Measurements from ENCODE around the gene ATP8B2. TPM values are rescaled to one million over a fixed set of nuclear protein-coding genes. Genes with fewer than 3 reads are reported as not detected.

Gene ATP8B2
- total RNA-seq, 1 donor from 2014 or later = 71.6 TPM

DNA sequence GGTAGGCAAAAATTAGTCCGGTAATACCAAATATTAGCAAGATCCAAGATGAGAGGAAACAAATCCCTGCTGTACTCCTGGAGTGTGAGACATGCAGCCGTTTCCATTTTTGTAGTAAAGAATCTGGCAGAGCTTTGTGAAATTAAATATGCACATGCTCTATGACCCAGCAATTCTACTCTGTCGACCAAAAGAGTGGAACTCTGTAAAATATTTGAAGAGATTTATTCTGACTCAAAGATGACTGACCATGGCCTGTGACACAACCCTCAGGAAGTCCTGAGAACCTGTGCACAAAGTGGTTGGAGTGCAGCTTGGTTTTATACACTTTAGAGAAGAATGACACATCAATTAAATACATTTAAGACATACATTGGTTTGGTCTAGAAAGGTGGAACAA, 36.7 kb upstream of the ATP8B2 start:
- no peak overlapping the region for H3K27ac Mint-ChIP-seq (ENCODE audit: unreplicated experiment)

DNA sequence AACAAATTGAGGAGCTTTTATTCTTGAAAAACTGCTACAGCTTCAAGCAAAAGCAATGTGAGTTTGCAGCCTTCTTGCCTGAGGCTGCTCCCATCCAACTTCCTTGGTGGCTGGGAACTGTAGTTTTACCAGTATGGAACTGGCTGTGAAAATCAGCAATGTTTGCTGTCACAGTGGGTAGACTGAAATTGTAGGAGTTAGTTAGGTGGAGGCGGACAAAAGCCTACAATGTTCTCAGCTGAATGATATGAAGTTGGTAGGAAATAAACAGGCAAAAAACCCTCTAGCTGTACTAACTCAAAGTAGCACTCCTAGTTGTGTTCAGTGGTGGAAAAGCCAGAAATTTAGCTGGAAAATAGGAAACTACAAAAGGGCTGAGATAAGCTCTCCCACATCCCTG, 34.4 kb upstream of the ATP8B2 start:
- H3K79me2 ChIP-seq (ENCODE audit: insufficient read depth, low read length) = no peaks in the 10 kb centered on the region
- no peaks in the 10 kb centered on the region for H3K36me3 ChIP-seq (ENCODE audit: insufficient read depth, low read length)
- Mint-ChIP-seq H3K27ac (ENCODE audit: unreplicated experiment) (no peak overlapping the region), H3K9me3 (ENCODE audit: unreplicated experiment) (peaks cover 13% of the 10 kb centered on the region), H3K36me3 (ENCODE audit: low read depth, unreplicated experiment) (no peaks in the 10 kb centered on the region), H3K4me3 (ENCODE audit: unreplicated experiment) (no peak overlapping the region), H3K27me3 (ENCODE audit: low read depth, unreplicated experiment) (peaks cover 6% of the 10 kb centered on the region), H3K4me1 (ENCODE audit: low read depth, unreplicated experiment) (no peaks in the 10 kb centered on the region)
- H3K4me3 ChIP-seq (ENCODE audit: insufficient read depth, low read depth, low read length) = no peak overlapping the region
- H3K9ac ChIP-seq (ENCODE audit: low read length) = no peak overlapping the region
- no peaks in the 10 kb centered on the region for H3K4me1 ChIP-seq (ENCODE audit: insufficient read depth, low read length)
- FAIRE-seq (no peak), DNase-seq (ENCODE audit: low read depth) (no peak)
- H3K9me3 ChIP-seq (ENCODE audit: insufficient read depth, low read depth, low read length) = no peaks in the 10 kb centered on the region
- no peak overlapping the region for H2AFZ ChIP-seq (ENCODE audit: low read depth, low read length)
- no peak overlapping the region for H3K27ac ChIP-seq (ENCODE audit: low read depth, low read length)
- H3K4me2 ChIP-seq (ENCODE audit: low read length) = no peak overlapping the region
- no peaks in the 10 kb centered on the region for H4K20me1 ChIP-seq (ENCODE audit: insufficient read depth, low read length)
- TF ChIP-seq EZH2 (IDR thresholded peaks at IDR 0.05; ENCODE audit: insufficient read depth, low read length) (no peak), CTCF (IDR thresholded peaks at IDR 0.05; ENCODE audit: insufficient read depth, low read depth, low read length) (no peak)
- peaks cover 5% of the 10 kb centered on the region for H3K27me3 ChIP-seq (ENCODE audit: insufficient read depth, low read length)

More for the DNA sequence above, 36.7 kb upstream of the ATP8B2 start:
- TF ChIP-seq EZH2 (IDR thresholded peaks at IDR 0.05; ENCODE audit: insufficient read depth, low read length) (no peak), CTCF (IDR thresholded peaks at IDR 0.05; ENCODE audit: insufficient read depth, low read depth, low read length) (no peak)
- H3K27ac ChIP-seq (ENCODE audit: low read depth, low read length) = no peak overlapping the region
- H2AFZ ChIP-seq (ENCODE audit: low read depth, low read length) = no peak overlapping the region
- H3K4me1 Mint-ChIP-seq (ENCODE audit: low read depth, unreplicated experiment) = no peaks in the 10 kb centered on the region
- FAIRE-seq (no peak), DNase-seq (ENCODE audit: low read depth) (no peak)
- H3K79me2 ChIP-seq (ENCODE audit: insufficient read depth, low read length) = no peaks in the 10 kb centered on the region
- H3K36me3 ChIP-seq (ENCODE audit: insufficient read depth, low read length) = no peaks in the 10 kb centered on the region
- no peaks in the 10 kb centered on the region for H3K36me3 Mint-ChIP-seq (ENCODE audit: low read depth, unreplicated experiment)
- peaks cover 7% of the 10 kb centered on the region for H3K9me3 Mint-ChIP-seq (ENCODE audit: unreplicated experiment)
- H3K4me3 ChIP-seq (ENCODE audit: insufficient read depth, low read depth, low read length) = no peak overlapping the region
- no peaks in the 10 kb centered on the region for H3K4me1 ChIP-seq (ENCODE audit: insufficient read depth, low read length)
- no peaks in the 10 kb centered on the region for H3K9me3 ChIP-seq (ENCODE audit: insufficient read depth, low read depth, low read length)
- H3K4me3 Mint-ChIP-seq (ENCODE audit: unreplicated experiment) = no peak overlapping the region
- peaks cover 5% of the 10 kb centered on the region for H3K27me3 ChIP-seq (ENCODE audit: insufficient read depth, low read length)
- no peak overlapping the region for H3K4me2 ChIP-seq (ENCODE audit: low read length)
- H3K9ac ChIP-seq (ENCODE audit: low read length) = no peak overlapping the region
- H4K20me1 ChIP-seq (ENCODE audit: insufficient read depth, low read length) = no peaks in the 10 kb centered on the region
- peaks cover 6% of the 10 kb centered on the region for H3K27me3 Mint-ChIP-seq (ENCODE audit: low read depth, unreplicated experiment)

GRCh38 chr1:154295408-154296235, 29.7 kb upstream of the ATP8B2 start:
- Histone ChIP-seq H3K9ac (ENCODE audit: low read length) (no peak overlapping the region), H3K27ac (ENCODE audit: low read depth, low read length) (no peak overlapping the region), H2AFZ (ENCODE audit: low read depth, low read length) (no peak overlapping the region), H3K36me3 (ENCODE audit: insufficient read depth, low read length) (no peaks in the 10 kb centered on the region), H3K4me3 (ENCODE audit: insufficient read depth, low read depth, low read length) (no peak overlapping the region), H3K9me3 (ENCODE audit: insufficient read depth, low read depth, low read length) (no peaks in the 10 kb centered on the region), H3K4me2 (ENCODE audit: low read length) (no peak overlapping the region), H3K27me3 (ENCODE audit: insufficient read depth, low read length) (peaks cover 5% of the 10 kb centered on the region), H3K79me2 (ENCODE audit: insufficient read depth, low read length) (no peaks in the 10 kb centered on the region), H3K4me1 (ENCODE audit: insufficient read depth, low read length) (no peaks in the 10 kb centered on the region), H4K20me1 (ENCODE audit: insufficient read depth, low read length) (no peaks in the 10 kb centered on the region)
- Mint-ChIP-seq H3K36me3 (ENCODE audit: low read depth, unreplicated experiment) (no peaks in the 10 kb centered on the region), H3K27me3 (ENCODE audit: low read depth, unreplicated experiment) (peaks cover 4% of the 10 kb centered on the region), H3K27ac (ENCODE audit: unreplicated experiment) (no peak overlapping the region), H3K4me3 (ENCODE audit: unreplicated experiment) (no peak overlapping the region), H3K9me3 (ENCODE audit: unreplicated experiment) (peaks cover 15% of the 10 kb centered on the region), H3K4me1 (ENCODE audit: low read depth, unreplicated experiment) (no peaks in the 10 kb centered on the region)
- TF ChIP-seq EZH2 (IDR thresholded peaks at IDR 0.05; ENCODE audit: insufficient read depth, low read length) = no peak
- no peak for TF ChIP-seq CTCF (IDR thresholded peaks at IDR 0.05; ENCODE audit: insufficient read depth, low read depth, low read length)
- DNase-seq (ENCODE audit: low read depth) (no peak), FAIRE-seq (no peak)

Measured in astrocyte (in vitro differentiated cells and primary cell).